IPS-NIHi11 (cell line): ENCODE measurements around the gene CD47.

Experiments
- DNase-seq: peaks from one replicate; pipeline ENCODE4 v3.0.0; 2012; ENCODE audit warnings: mixed read lengths, low spot score

CD47 gene

GRCh38 chr3:108090701-108091497 is at the start of gene CD47:
CD47 (minus strand) TSS chr3:108091031; CDS start chr3:108090908, 123 bp downstream.
- DNase-seq = peak; percentile 99

- no peak for DNase-seq
These were observed 46.6 kb upstream of the CD47 start for GRCh38 chr3:108137460-108137814.

GRCh38 chr3:108136561-108137459 is 46.0 kb upstream of the CD47 start:
- no peak for DNase-seq

GRCh38 chr3:108134555-108134880 is 43.7 kb upstream of the CD47 start:
- no peak for DNase-seq

GRCh38 chr3:108133858-108134554 is 43.2 kb upstream of the CD47 start:
- no peak for DNase-seq

- no peak for DNase-seq
These were observed 42.2 kb upstream of the CD47 start for GRCh38 chr3:108133048-108133369.

GRCh38 chr3:108131475-108132134 is 40.8 kb upstream of the CD47 start:
- no peak for DNase-seq

- DNase-seq = no peak
These were observed 40.1 kb upstream of the CD47 start for GRCh38 chr3:108130701-108131474.

GRCh38 chr3:108130236-108130635 is 39.4 kb upstream of the CD47 start:
- no peak for DNase-seq

GRCh38 chr3:108127301-108127988 is 36.6 kb upstream of the CD47 start:
- no peak for DNase-seq

GRCh38 chr3:108126348-108126747 is 35.5 kb upstream of the CD47 start:
- no peak for DNase-seq

- DNase-seq = no peak
These were observed 34.8 kb upstream of the CD47 start for GRCh38 chr3:108125550-108126071.

- no peak for DNase-seq
These were observed 34.3 kb upstream of the CD47 start for GRCh38 chr3:108125153-108125543.

GRCh38 chr3:108124337-108125152 is 33.7 kb upstream of the CD47 start:
- no peak for DNase-seq

GRCh38 chr3:108123326-108123725 is 32.5 kb upstream of the CD47 start:
- DNase-seq = no peak

GRCh38 chr3:108122276-108122675 is 31.4 kb upstream of the CD47 start:
- no peak for DNase-seq

GRCh38 chr3:108119398-108120104 is 28.7 kb upstream of the CD47 start:
- DNase-seq = no peak

- DNase-seq = no peak
These were observed 27.4 kb upstream of the CD47 start for GRCh38 chr3:108118038-108118768.
